ENCODE results near the gene HAUS6.

GRCh38 chr9:19102181-19102630 is 498 bp downstream of the HAUS6 start:
- TF ChIP-seq CTCF (conservative IDR thresholded peaks at IDR 0.05; ENCODE audit: low read depth in 2 of 2) (no peak), EZH2 (IDR thresholded peaks at IDR 0.05; ENCODE audit: low read depth, unreplicated experiment) (no peak), CREB1 (CRISPR knock-in tag; IDR thresholded peaks at IDR 0.05; ENCODE audit: low read depth) (no peak), POLR2AphosphoS5 (IDR thresholded peaks at IDR 0.05; ENCODE audit: low read depth) (no peak; the same call in 1 of the 2 replicates), REST (IDR thresholded peaks at IDR 0.05; ENCODE audit: unreplicated experiment) (no peak)

Measured in GM23338 (cell line).